SK-N-SH (cell line): ENCODE results near the gene CRTC1. TPM values are rescaled to one million over a fixed set of nuclear protein-coding genes. Genes with fewer than 3 reads are reported as not detected.

Source experiments
- CTCF ChIA-PET: fragments of 300-600, 350-600 bp; formaldehyde crosslinking; extraction: SDS; loops from one replicate; lab custom pipeline; 2021; lab: Yijun Ruan, JAX
- POLR2A ChIA-PET: fragments of 350-600 bp; sonication (Branson Sonifier 250); formaldehyde crosslinking; extraction: SDS; loops from one replicate; lab custom pipeline; 2020; ENCODE audit warnings: antibody characterized with exemption, inconsistent platforms; lab: Yijun Ruan, JAX
- DNase-seq: peaks from one replicate; pipeline ENCODE4 v3.0.0; 2012
- H2AFZ ChIP-seq: fragments of 200-600 bp; sonication (generic); 2 replicates; pipeline ENCODE4 v1.8.1; 2016; ENCODE audit warnings: antibody characterized with exemption, mild to moderate bottlenecking, low read depth
- H3F3A ChIP-seq: fragments of 200-600 bp; sonication (generic); replicated peaks from 2 replicates; pipeline ENCODE3; 2016; ENCODE audit warnings: antibody characterized with exemption, mild to moderate bottlenecking; ENCODE audit not compliant: insufficient read depth
- H3K27ac ChIP-seq, 2 experiments: fragments of 200-500 bp in 1 of 2; fragments of 200-600 bp in 1 of 2; sonication (Bioruptor generic) in 1 of 2; sonication (generic), shearing (Covaris generic) in 1 of 2; 2 replicates each; pipeline versions ENCODE4 v1.5.1 to v1.6.1; 2014 to 2016; ENCODE audit warnings: low read depth in 2 of 2, inconsistent platforms in 1 of 2, low read length in 1 of 2, mild to moderate bottlenecking in 1 of 2, mixed read lengths in 1 of 2
- H3K27me3 ChIP-seq: fragments of 200-600 bp; sonication (generic), shearing (Covaris generic); 2 replicates; pipeline ENCODE4 v1.6.1; 2016; ENCODE audit warnings: mixed run types; ENCODE audit not compliant: insufficient read depth
- H3K36me3 ChIP-seq, 2 experiments: fragments of 200-500 bp in 1 of 2; fragments of 200-600 bp in 1 of 2; sonication (Bioruptor generic) in 1 of 2; sonication (generic) in 1 of 2; replicated peaks in 1 of 2; 2 replicates each; pipeline versions ENCODE3 to v1.5.1; 2014 to 2016; ENCODE audit warnings: low read length in 1 of 2, mild to moderate bottlenecking in 1 of 2; ENCODE audit not compliant: insufficient read depth in 2 of 2, control insufficient read depth in 1 of 2
- H3K4me1 ChIP-seq, 2 experiments: fragments of 200-500 bp in 1 of 2; fragments of 200-600 bp in 1 of 2; sonication (Bioruptor generic) in 1 of 2; sonication (generic), shearing (Covaris generic) in 1 of 2; 2 replicates each; pipeline versions ENCODE4 v1.5.1 to v1.6.1; 2014 to 2016; ENCODE audit warnings: low read depth in 1 of 2, low read length in 1 of 2, mixed run types in 1 of 2; ENCODE audit not compliant: insufficient read depth in 2 of 2, control insufficient read depth in 1 of 2
- H3K4me2 ChIP-seq: fragments of 200-600 bp; sonication (generic), shearing (Covaris generic); 2 replicates; pipeline ENCODE4 v1.6.1; 2017; ENCODE audit warnings: mixed run types
- H3K4me3 ChIP-seq, 2 experiments: fragments of 200-500 bp in 1 of 2; fragments of 200-600 bp in 1 of 2; sonication (Bioruptor generic) in 1 of 2; sonication (generic), shearing (Covaris generic) in 1 of 2; 2 replicates each; pipeline versions ENCODE4 v1.5.1 to v1.8.1; 2014 to 2016; ENCODE audit warnings: low read depth in 2 of 2, inconsistent platforms in 1 of 2, low read length in 1 of 2, mild to moderate bottlenecking in 1 of 2, mixed read lengths in 1 of 2, moderate library complexity in 1 of 2
- H3K79me2 ChIP-seq: fragments of 200-600 bp; sonication (generic); 2 replicates; pipeline ENCODE4 v1.8.1; 2017; ENCODE audit warnings: mild to moderate bottlenecking; ENCODE audit not compliant: insufficient read depth
- H3K9ac ChIP-seq: fragments of 200-600 bp; sonication (generic); 2 replicates; pipeline ENCODE4 v1.6.1; 2017; ENCODE audit warnings: mixed run types
- H3K9me2 ChIP-seq: fragments of 200-600 bp; sonication (generic); 2 replicates; pipeline ENCODE4 v1.6.1; 2017; ENCODE audit warnings: mixed run types
- H3K9me3 ChIP-seq: fragments of 200-600 bp; sonication (generic); 2 replicates; pipeline ENCODE4 v1.6.1; 2017; ENCODE audit warnings: mixed run types, mild to moderate bottlenecking, moderate library complexity
- H4K20me1 ChIP-seq: fragments of 200-600 bp; sonication (generic); 2 replicates; pipeline ENCODE4 v1.6.1; 2017; ENCODE audit warnings: mild to moderate bottlenecking, mixed run types; ENCODE audit not compliant: insufficient read depth
- CHD2 ChIP-seq: fragments of 150-350 bp; IDR thresholded peaks from 2 replicates; pipeline ENCODE4 v1.6.1; 2018; ENCODE audit warnings: low read length; ENCODE audit not compliant: partially characterized antibody
- CTCF ChIP-seq: fragments of 200-600 bp; sonication (generic); IDR thresholded peaks from 2 replicates; pipeline ENCODE4 v1.6.1; 2017; ENCODE audit warnings: antibody characterized with exemption, mild to moderate bottlenecking, moderate library complexity
- ELF1 ChIP-seq: IDR thresholded peaks from 2 replicates; pipeline ENCODE4 v1.4.0; 2012
- EZH2phosphoT487 ChIP-seq: fragments of 200-600 bp; sonication (generic); IDR thresholded peaks from 2 replicates; pipeline ENCODE4 v1.6.1; 2017; ENCODE audit warnings: low read depth, mixed run types, mild to moderate bottlenecking, antibody characterized with exemption, moderate library complexity, borderline replicate concordance
- FOSL2 ChIP-seq: IDR thresholded peaks from 2 replicates; pipeline ENCODE4 v1.4.0; 2012; ENCODE audit warnings: low read depth, mild to moderate bottlenecking, moderate library complexity, borderline replicate concordance
- FOXJ3 ChIP-seq: sonication (generic); formaldehyde crosslinking; IDR thresholded peaks from 2 replicates; pipeline ENCODE4 v1.5.1; 2020; ENCODE audit warnings: mild to moderate bottlenecking, missing genetic modification reagents
- FOXM1 ChIP-seq: IDR thresholded peaks from 2 replicates; pipeline ENCODE4 v1.4.0; 2012; ENCODE audit warnings: low read depth, mild to moderate bottlenecking
- GABPA ChIP-seq: IDR thresholded peaks from 2 replicates; pipeline ENCODE4 v1.4.0; 2012; ENCODE audit warnings: low read depth, mild to moderate bottlenecking
- JUND ChIP-seq: IDR thresholded peaks from 2 replicates; pipeline ENCODE4 v1.4.0; 2012
- MEF2A ChIP-seq: IDR thresholded peaks from 2 replicates; pipeline ENCODE4 v1.4.0; 2012; ENCODE audit warnings: low read depth, borderline replicate concordance
- NFIC ChIP-seq: IDR thresholded peaks from 2 replicates; pipeline ENCODE4 v1.4.0; 2012; ENCODE audit warnings: borderline replicate concordance
- RAD21 ChIP-seq: IDR thresholded peaks from 2 replicates; pipeline ENCODE4 v1.6.1; 2012; ENCODE audit warnings: mild to moderate bottlenecking, low read length
- RFX5 ChIP-seq: IDR thresholded peaks from 2 replicates; pipeline ENCODE4 v1.6.1; 2012; ENCODE audit warnings: mild to moderate bottlenecking, improper control_type of control experiment, low read length
- SIN3A ChIP-seq: IDR thresholded peaks from 2 replicates; pipeline ENCODE4 v1.6.1; 2012; ENCODE audit warnings: low read depth, mild to moderate bottlenecking, low read length, moderate library complexity, borderline replicate concordance
- SMC3 ChIP-seq: IDR thresholded peaks from 2 replicates; pipeline ENCODE4 v1.6.1; 2012; ENCODE audit warnings: low read depth, low read length, improper control_type of control experiment
- TAF1 ChIP-seq: IDR thresholded peaks from 2 replicates; pipeline ENCODE4 v1.6.1; 2012; ENCODE audit warnings: low read depth, mild to moderate bottlenecking, low read length, moderate library complexity, borderline replicate concordance
- TCF12 ChIP-seq: IDR thresholded peaks from 2 replicates; pipeline ENCODE4 v1.4.0; 2012
- TEAD4 ChIP-seq: IDR thresholded peaks from 2 replicates; pipeline ENCODE4 v1.4.0; 2012; ENCODE audit warnings: mild to moderate bottlenecking, borderline replicate concordance; ENCODE audit not compliant: insufficient read depth
- YY1 ChIP-seq: IDR thresholded peaks from 2 replicates; pipeline ENCODE4 v1.4.0; 2012; ENCODE audit warnings: low read depth, mild to moderate bottlenecking
- WGBS: methylation state at CpG from one replicate; pipeline ENCODE4 v1.1.6; 2017; ENCODE audit warnings: low lambda C conversion rate; 5-methylcytosine and 5-hydroxymethylcytosine counted together
- polyA plus RNA-seq, 3 experiments: library from polyadenylated mRNA; depleted of rRNA; stranded (reverse); fragments of >200 nt; gene quantifications; 2 replicates each; pipeline ENCODE4 v1.2.3, GENCODE V29; 2012
- TF ChIP-seq, protein P1 (sequence below): IDR thresholded peaks from 2 replicates; pipeline ENCODE4 v1.6.1; 2012; ENCODE audit warnings: mild to moderate bottlenecking, low read depth, low read length, moderate library complexity
- TF ChIP-seq, protein P2 (sequence below): IDR thresholded peaks from 2 replicates; pipeline ENCODE4 v1.4.0; 2012; ENCODE audit warnings: low read depth

The CRTC1 gene
- polyA plus RNA-seq, 1 of the 3 experiments (the other 2 are of a cell fraction), result 5.0 TPM

DNA sequence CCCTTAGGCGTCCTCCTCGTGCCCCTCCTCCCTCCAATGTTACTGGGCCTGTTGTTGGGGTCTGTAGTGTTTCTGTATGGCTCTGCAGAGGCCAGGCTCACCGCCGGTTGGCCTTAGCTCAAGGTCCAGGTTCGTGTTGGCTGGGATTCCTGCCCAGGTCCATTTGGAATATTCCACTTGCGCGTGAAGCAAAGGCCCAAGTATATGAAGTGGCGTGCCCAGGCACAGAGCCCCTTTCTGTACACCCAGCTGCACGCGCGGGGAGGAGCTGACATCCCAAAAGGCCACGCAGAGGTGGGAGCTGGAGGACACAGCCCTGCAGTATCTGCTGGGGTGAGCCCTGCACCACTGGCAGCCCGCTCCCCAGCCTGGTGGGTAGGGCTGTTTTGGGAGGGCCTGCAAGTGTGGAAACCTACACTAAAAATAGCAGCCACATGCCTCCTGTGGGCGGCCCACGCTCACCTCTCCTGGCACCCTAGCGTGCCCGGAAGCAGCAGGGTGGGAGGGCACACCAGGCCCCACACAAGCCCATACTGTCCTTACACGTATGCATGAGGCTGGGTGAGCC lies 30.2 kb downstream of the CRTC1 start:
- POLR2A ChIA-PET, result no interaction called here

GRCh38 chr19:18715416-18715815 lies 31.9 kb downstream of the CRTC1 start:
- Histone ChIP-seq H3K9me2 (no peaks in the 10 kb centered on the region), H3K4me3 (no peak overlapping the region), H3K9me3 (no peaks in the 10 kb centered on the region), H3K4me2 (no peak overlapping the region), H3K27ac (no peak overlapping the region), H3F3A (no peaks in the 10 kb centered on the region), H3K27me3 (no peaks in the 10 kb centered on the region), H3K36me3 (peaks cover 0 to 3% of the 10 kb centered on the region in 2 experiments), H4K20me1 (0 out of 2 replicates have a peak, but pooled peaks cover 18% of the 10 kb centered on the region), H3K9ac (no peak overlapping the region), H2AFZ (no peak overlapping the region), H3K4me1 (peaks cover 0 to 34% of the 10 kb centered on the region in 2 experiments; a peak in 1 of 4 replicates), H3K79me2 (no peaks in the 10 kb centered on the region)
- TF ChIP-seq TCF12, result no peak
- no peak for TF ChIP-seq YY1
- TF ChIP-seq RFX5, result no peak
- no peak for TF ChIP-seq NFIC
- no peak for TF ChIP-seq TEAD4
- TF ChIP-seq, protein P1, sequence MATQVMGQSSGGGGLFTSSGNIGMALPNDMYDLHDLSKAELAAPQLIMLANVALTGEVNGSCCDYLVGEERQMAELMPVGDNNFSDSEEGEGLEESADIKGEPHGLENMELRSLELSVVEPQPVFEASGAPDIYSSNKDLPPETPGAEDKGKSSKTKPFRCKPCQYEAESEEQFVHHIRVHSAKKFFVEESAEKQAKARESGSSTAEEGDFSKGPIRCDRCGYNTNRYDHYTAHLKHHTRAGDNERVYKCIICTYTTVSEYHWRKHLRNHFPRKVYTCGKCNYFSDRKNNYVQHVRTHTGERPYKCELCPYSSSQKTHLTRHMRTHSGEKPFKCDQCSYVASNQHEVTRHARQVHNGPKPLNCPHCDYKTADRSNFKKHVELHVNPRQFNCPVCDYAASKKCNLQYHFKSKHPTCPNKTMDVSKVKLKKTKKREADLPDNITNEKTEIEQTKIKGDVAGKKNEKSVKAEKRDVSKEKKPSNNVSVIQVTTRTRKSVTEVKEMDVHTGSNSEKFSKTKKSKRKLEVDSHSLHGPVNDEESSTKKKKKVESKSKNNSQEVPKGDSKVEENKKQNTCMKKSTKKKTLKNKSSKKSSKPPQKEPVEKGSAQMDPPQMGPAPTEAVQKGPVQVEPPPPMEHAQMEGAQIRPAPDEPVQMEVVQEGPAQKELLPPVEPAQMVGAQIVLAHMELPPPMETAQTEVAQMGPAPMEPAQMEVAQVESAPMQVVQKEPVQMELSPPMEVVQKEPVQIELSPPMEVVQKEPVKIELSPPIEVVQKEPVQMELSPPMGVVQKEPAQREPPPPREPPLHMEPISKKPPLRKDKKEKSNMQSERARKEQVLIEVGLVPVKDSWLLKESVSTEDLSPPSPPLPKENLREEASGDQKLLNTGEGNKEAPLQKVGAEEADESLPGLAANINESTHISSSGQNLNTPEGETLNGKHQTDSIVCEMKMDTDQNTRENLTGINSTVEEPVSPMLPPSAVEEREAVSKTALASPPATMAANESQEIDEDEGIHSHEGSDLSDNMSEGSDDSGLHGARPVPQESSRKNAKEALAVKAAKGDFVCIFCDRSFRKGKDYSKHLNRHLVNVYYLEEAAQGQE, result no peak
- no peak for TF ChIP-seq FOSL2
- TF ChIP-seq MEF2A, result no peak
- TF ChIP-seq EZH2phosphoT487, result no peak
- no peak for TF ChIP-seq GABPA
- TF ChIP-seq, protein P2, sequence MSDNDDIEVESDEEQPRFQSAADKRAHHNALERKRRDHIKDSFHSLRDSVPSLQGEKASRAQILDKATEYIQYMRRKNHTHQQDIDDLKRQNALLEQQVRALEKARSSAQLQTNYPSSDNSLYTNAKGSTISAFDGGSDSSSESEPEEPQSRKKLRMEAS, result no peak
- TF ChIP-seq FOXJ3, result no peak
- no peak for TF ChIP-seq CTCF
- no peak for TF ChIP-seq SMC3
- no peak for TF ChIP-seq TAF1
- no peak for TF ChIP-seq SIN3A
- no peak for TF ChIP-seq FOXM1
- no peak for TF ChIP-seq JUND
- ChIA-PET CTCF (interaction anchor here (1.0 to 1.9 kb wide), 2 partner anchors 8 to 131 kb away, joined by 3 to 8 read pairs; no protein-coding TSS in a partner anchor), POLR2A (no interaction called here)
- WGBS, result 100% methylated on average over 3 of the region's 5 CpGs
- no peak for DNase-seq

More for the DNA sequence above, 30.2 kb downstream of the CRTC1 start:
- no peaks in the 10 kb centered on the region for H3K27me3 ChIP-seq
- peak overlapping the region in 1 of 2 experiments; percentile 66; a peak in 2 of 4 replicates for H3K27ac ChIP-seq
- H3K79me2 ChIP-seq, result no peaks in the 10 kb centered on the region
- H3K9me3 ChIP-seq, result no peaks in the 10 kb centered on the region
- no peak overlapping the region for H3K4me2 ChIP-seq
- CTCF ChIA-PET, result interaction anchor here (0.9 to 1.1 kb wide), 5 partner anchors 13 to 181 kb away, joined by 3 to 4 read pairs (median 3); no protein-coding TSS in a partner anchor
- no peaks in the 10 kb centered on the region for H3F3A ChIP-seq
- DNase-seq, result no peak
- peaks cover 0 to 35% of the 10 kb centered on the region in 2 experiments; a peak in 1 of 4 replicates for H3K4me1 ChIP-seq
- H3K9me2 ChIP-seq, result no peaks in the 10 kb centered on the region
- H2AFZ ChIP-seq, result no peak overlapping the region
- no peak overlapping the region for H3K4me3 ChIP-seq
- peaks cover 0 to 3% of the 10 kb centered on the region in 2 experiments for H3K36me3 ChIP-seq
- WGBS, result 96% methylated on average over 12 of the region's 18 CpGs
- no peak for TF ChIP-seq SIN3A
- no peak for TF ChIP-seq GABPA
- TF ChIP-seq NFIC, result no peak
- TF ChIP-seq, protein P2, result no peak
- TF ChIP-seq TCF12, result no peak
- no peak for TF ChIP-seq TEAD4
- TF ChIP-seq CHD2, result no peak
- TF ChIP-seq FOSL2, result no peak
- no peak for TF ChIP-seq ELF1
- TF ChIP-seq FOXM1, result no peak
- no peak for TF ChIP-seq RAD21
- TF ChIP-seq MEF2A, result no peak
- H3K9ac ChIP-seq, result no peak overlapping the region
- peaks cover 26% of the 10 kb centered on the region; the same call in 1 of the 2 replicates for H4K20me1 ChIP-seq
